IPS-15b (cell line): ENCODE data around the gene TMEM186.

Source experiments
- H3K27me3 ChIP-seq: one replicate; pipeline ENCODE4 v1.6.1; 2013; ENCODE audit warnings: low read length; ENCODE audit not compliant: control insufficient read depth, insufficient read depth
- H3K36me3 ChIP-seq: one replicate; pipeline ENCODE4 v1.6.1; 2013; ENCODE audit warnings: low read length; ENCODE audit not compliant: control insufficient read depth, insufficient read depth
- H3K4me1 ChIP-seq: one replicate; pipeline ENCODE4 v1.6.1; 2013; ENCODE audit warnings: mild to moderate bottlenecking, low read length; ENCODE audit not compliant: control insufficient read depth, insufficient read depth
- H3K4me3 ChIP-seq: one replicate; pipeline ENCODE4 v1.5.1; 2013; ENCODE audit warnings: low read depth, low read length
- H3K9ac ChIP-seq: one replicate; pipeline ENCODE4 v1.6.1; 2013; ENCODE audit warnings: low read depth, mild to moderate bottlenecking, low read length
- H3K9me3 ChIP-seq: one replicate; pipeline ENCODE4 v1.6.1; 2013; ENCODE audit warnings: mild to moderate bottlenecking, low read length; ENCODE audit not compliant: control insufficient read depth, insufficient read depth

TMEM186 gene

GRCh38 chr16:8764525-8765250 is 32.8 kb downstream of the TMEM186 start:
- no peaks in the 10 kb centered on the region for H3K9me3 ChIP-seq
- no peak overlapping the region for H3K9ac ChIP-seq
- peaks cover 6% of the 10 kb centered on the region for H3K4me1 ChIP-seq
- H3K4me3 ChIP-seq = no peak overlapping the region
- no peaks in the 10 kb centered on the region for H3K27me3 ChIP-seq
- no peaks in the 10 kb centered on the region for H3K36me3 ChIP-seq

- no peak overlapping the region for H3K4me3 ChIP-seq
- no peaks in the 10 kb centered on the region for H3K36me3 ChIP-seq
- H3K27me3 ChIP-seq = no peaks in the 10 kb centered on the region
- no peak overlapping the region for H3K9ac ChIP-seq
- H3K9me3 ChIP-seq = no peaks in the 10 kb centered on the region
- H3K4me1 ChIP-seq = peaks cover 6% of the 10 kb centered on the region
Measured at GRCh38 chr16:8763899-8764298, 33.5 kb downstream of the TMEM186 start.

- Histone ChIP-seq H3K4me3 (no peak overlapping the region), H3K36me3 (no peaks in the 10 kb centered on the region), H3K4me1 (peaks cover 6% of the 10 kb centered on the region), H3K27me3 (no peaks in the 10 kb centered on the region), H3K9ac (no peak overlapping the region), H3K9me3 (no peaks in the 10 kb centered on the region)
Measured at GRCh38 chr16:8763083-8763482, 34.4 kb downstream of the TMEM186 start.

- H3K27me3 ChIP-seq = no peaks in the 10 kb centered on the region
Measured at GRCh38 chr16:8762254-8762653, 35.2 kb downstream of the TMEM186 start.

GRCh38 chr16:8761078-8761477 is 36.4 kb downstream of the TMEM186 start:
- Histone ChIP-seq H3K4me1 (peaks cover 6% of the 10 kb centered on the region), H3K9me3 (no peaks in the 10 kb centered on the region), H3K4me3 (no peak overlapping the region), H3K36me3 (no peaks in the 10 kb centered on the region), H3K27me3 (no peaks in the 10 kb centered on the region), H3K9ac (no peak overlapping the region)

More at GRCh38 chr16:8762254-8762653, 35.2 kb downstream of the TMEM186 start:
- H3K4me3 ChIP-seq = no peak overlapping the region
- H3K9ac ChIP-seq = no peak overlapping the region
- H3K4me1 ChIP-seq = peaks cover 6% of the 10 kb centered on the region
- H3K36me3 ChIP-seq = no peaks in the 10 kb centered on the region
- H3K9me3 ChIP-seq = no peaks in the 10 kb centered on the region

GRCh38 chr16:8760021-8760420 is 37.4 kb downstream of the TMEM186 start:
- Histone ChIP-seq H3K9me3 (no peaks in the 10 kb centered on the region), H3K9ac (no peak overlapping the region), H3K4me1 (peaks cover 6% of the 10 kb centered on the region), H3K4me3 (no peak overlapping the region), H3K27me3 (no peaks in the 10 kb centered on the region), H3K36me3 (no peaks in the 10 kb centered on the region)

- no peaks in the 10 kb centered on the region for H3K36me3 ChIP-seq
- H3K4me3 ChIP-seq = no peak overlapping the region
- no peaks in the 10 kb centered on the region for H3K4me1 ChIP-seq
- H3K27me3 ChIP-seq = no peaks in the 10 kb centered on the region
- H3K9ac ChIP-seq = no peak overlapping the region
- no peaks in the 10 kb centered on the region for H3K9me3 ChIP-seq
Measured at GRCh38 chr16:8758022-8758421, 39.4 kb downstream of the TMEM186 start.

- Histone ChIP-seq H3K4me3 (no peak overlapping the region), H3K4me1 (no peaks in the 10 kb centered on the region), H3K27me3 (no peaks in the 10 kb centered on the region), H3K36me3 (no peaks in the 10 kb centered on the region), H3K9ac (no peak overlapping the region), H3K9me3 (no peaks in the 10 kb centered on the region)
Measured at GRCh38 chr16:8756755-8757154, 40.7 kb downstream of the TMEM186 start.

- H3K4me1 ChIP-seq = no peaks in the 10 kb centered on the region
- H3K27me3 ChIP-seq = no peaks in the 10 kb centered on the region
Measured at GRCh38 chr16:8753416-8754054, 43.9 kb downstream of the TMEM186 start.

GRCh38 chr16:8752706-8753105 is 44.7 kb downstream of the TMEM186 start:
- Histone ChIP-seq H3K9me3 (no peaks in the 10 kb centered on the region), H3K27me3 (no peaks in the 10 kb centered on the region), H3K4me1 (no peaks in the 10 kb centered on the region), H3K36me3 (no peaks in the 10 kb centered on the region), H3K9ac (no peak overlapping the region), H3K4me3 (no peak overlapping the region)

More at GRCh38 chr16:8753416-8754054, 43.9 kb downstream of the TMEM186 start:
- Histone ChIP-seq H3K9me3 (no peaks in the 10 kb centered on the region), H3K36me3 (no peaks in the 10 kb centered on the region), H3K4me3 (no peak overlapping the region), H3K9ac (no peak overlapping the region)

- H3K4me1 ChIP-seq = no peaks in the 10 kb centered on the region
- H3K36me3 ChIP-seq = no peaks in the 10 kb centered on the region
- H3K9ac ChIP-seq = no peak overlapping the region
- H3K9me3 ChIP-seq = no peaks in the 10 kb centered on the region
- no peak overlapping the region for H3K4me3 ChIP-seq
- no peaks in the 10 kb centered on the region for H3K27me3 ChIP-seq
Measured at GRCh38 chr16:8751481-8752311, 45.7 kb downstream of the TMEM186 start.
